SK-N-SH (cell line): ENCODE data around the gene CNTN4.

Experiments used
- CTCF ChIP-seq: fragments of 200-600 bp; sonication (generic); IDR thresholded peaks from 2 replicates; pipeline ENCODE4 v1.6.1; 2017; ENCODE audit warnings: antibody characterized with exemption, mild to moderate bottlenecking, moderate library complexity
- EP300 ChIP-seq, 2 experiments: IDR thresholded peaks; 2 replicates each; pipeline versions ENCODE4 v1.4.0 to v1.6.1; 2012; ENCODE audit warnings: borderline replicate concordance in 1 of 2, low read depth in 1 of 2, low read length in 1 of 2
- GABPA ChIP-seq: IDR thresholded peaks from 2 replicates; pipeline ENCODE4 v1.4.0; 2012; ENCODE audit warnings: low read depth, mild to moderate bottlenecking
- POLR2AphosphoS5 ChIP-seq: IDR thresholded peaks from 2 replicates; pipeline ENCODE4 v1.6.1; 2012; ENCODE audit warnings: low read depth, low read length
- TAF1 ChIP-seq: IDR thresholded peaks from 2 replicates; pipeline ENCODE4 v1.6.1; 2012; ENCODE audit warnings: low read depth, mild to moderate bottlenecking, low read length, moderate library complexity, borderline replicate concordance

GRCh38 chr3:2377281-2377680 is 278.6 kb downstream of the CNTN4 start:
- TF ChIP-seq EP300 (IDR thresholded peaks at IDR 0.05; ENCODE audit: borderline replicate concordance in 1 of 2, low read depth in 1 of 2, low read length in 1 of 2) = no peak
- TF ChIP-seq TAF1 = no peak
- TF ChIP-seq CTCF = no peak
- TF ChIP-seq POLR2AphosphoS5 = no peak
- no peak for TF ChIP-seq GABPA
